Effector CD4-positive, alpha-beta T cell (primary cell): Measurements from ENCODE around the gene SUPT7L.
"Not testable (repeated sequence)": the region's sequence is repeated elsewhere in the genome, so short reads cannot be mapped to it uniquely, and the experiment has no call there.

Source experiments
- DNase-seq: peaks from one replicate; pipeline ENCODE4 v3.0.0-alpha.2; 2020

Gene SUPT7L

GRCh38 chr2:27685006-27685405 lies 21.6 kb upstream of the SUPT7L start:
- not testable (repeated sequence) for DNase-seq

GRCh38 chr2:27683390-27684071 lies 20.1 kb upstream of the SUPT7L start:
- peak; percentile 91 for DNase-seq

GRCh38 chr2:27682334-27682771 lies 18.9 kb upstream of the SUPT7L start:
- DNase-seq: not testable (repeated sequence)

- no peak for DNase-seq
These were observed 18.4 kb upstream of the SUPT7L start for GRCh38 chr2:27681841-27682240.

GRCh38 chr2:27680571-27680970 lies 17.2 kb upstream of the SUPT7L start:
- no peak for DNase-seq

- DNase-seq: no peak
These were observed 9.5 kb upstream of the SUPT7L start for GRCh38 chr2:27672723-27673486.

GRCh38 chr2:27671235-27671634 lies 7.8 kb upstream of the SUPT7L start:
- no peak for DNase-seq

- DNase-seq: no peak
These were observed 4.0 kb upstream of the SUPT7L start for GRCh38 chr2:27667446-27667845.

GRCh38 chr2:27664622-27665363 lies 1.4 kb upstream of the SUPT7L start:
- no peak for DNase-seq

- DNase-seq: no peak
These were observed 750 bp upstream of the SUPT7L start for GRCh38 chr2:27664154-27664574.

GRCh38 chr2:27661371-27661770 lies 2.0 kb downstream of the SUPT7L start:
- DNase-seq: no peak

- DNase-seq: no peak
These were observed 8.1 kb downstream of the SUPT7L start for GRCh38 chr2:27655155-27655951.

GRCh38 chr2:27653397-27653796 lies 10.0 kb downstream of the SUPT7L start:
- DNase-seq: no peak

GRCh38 chr2:27652790-27653189 lies 10.6 kb downstream of the SUPT7L start:
- DNase-seq: no peak

GRCh38 chr2:27652341-27652740 lies 11.1 kb downstream of the SUPT7L start:
- no peak for DNase-seq

- DNase-seq: no peak
These were observed 12.4 kb downstream of the SUPT7L start for GRCh38 chr2:27651056-27651455.

- no peak for DNase-seq
These were observed 15.7 kb downstream of the SUPT7L start for GRCh38 chr2:27647737-27648136.

- DNase-seq: no peak
These were observed 16.1 kb downstream of the SUPT7L start for GRCh38 chr2:27647289-27647688.

- DNase-seq: no peak
These were observed 18.2 kb downstream of the SUPT7L start for GRCh38 chr2:27645197-27645596.

- no peak for DNase-seq
These were observed 22.6 kb downstream of the SUPT7L start for GRCh38 chr2:27640722-27641245.

GRCh38 chr2:27638709-27639108 lies 24.7 kb downstream of the SUPT7L start:
- no peak for DNase-seq

- DNase-seq: no peak
These were observed 25.3 kb downstream of the SUPT7L start for GRCh38 chr2:27638037-27638637.
